OCI-LY7 (cell line): ENCODE measurements around the gene GPC3. TPM values are rescaled to one million over a fixed set of nuclear protein-coding genes. Genes with fewer than 3 reads are reported as not detected.

Experiments used
- BruUV-seq: library from RNA; stranded (reverse); fragments of 400-500 nt; replicated peaks from 2 replicates; lab custom pipeline; 2021; lab: Mats Ljungman, UMichigan
- CTCF ChIA-PET: fragments of 300-600 bp; sonication (Branson Sonifier 250); formaldehyde crosslinking; loops from one replicate; lab custom pipeline; 2022; ENCODE audit warnings: antibody characterized with exemption; ENCODE audit not compliant: unreplicated experiment; lab: Charles Lee
- POLR2A ChIA-PET: fragments of 300-600 bp; sonication (Branson Sonifier 250); formaldehyde crosslinking; loops from one replicate; lab custom pipeline; 2022; ENCODE audit warnings: antibody characterized with exemption; lab: Charles Lee
- DNase-seq: peaks from one replicate; pipeline ENCODE4 v3.0.0-alpha.2; 2015; ENCODE audit warnings: low spot score
- H2AFZ ChIP-seq: fragments of 200-600 bp; sonication (generic), shearing (Covaris generic); 2 replicates; pipeline ENCODE4 v1.6.1; 2014; ENCODE audit warnings: mild to moderate bottlenecking, antibody characterized with exemption, low read length, moderate library complexity
- H3K27ac ChIP-seq: fragments of 200-600 bp; sonication (generic); 2 replicates; pipeline ENCODE4 v1.5.1; 2014; ENCODE audit warnings: mixed run types, low read depth, mild to moderate bottlenecking, moderate library complexity, low read length, inconsistent platforms; ENCODE audit not compliant: poor library complexity, severe bottlenecking
- H3K36me3 ChIP-seq: fragments of 200-600 bp; sonication (generic); 2 replicates; pipeline ENCODE4 v1.6.1; 2014; ENCODE audit warnings: mild to moderate bottlenecking, antibody characterized with exemption, low read length, moderate library complexity, mixed read lengths; ENCODE audit not compliant: insufficient read depth
- H3K4me1 ChIP-seq: fragments of 200-600 bp; sonication (generic); 2 replicates; pipeline ENCODE4 v1.5.1; 2014; ENCODE audit warnings: mild to moderate bottlenecking, low read length; ENCODE audit not compliant: insufficient read depth, poor library complexity, severe bottlenecking
- H3K4me2 ChIP-seq: fragments of 200-600 bp; sonication (generic); 2 replicates; pipeline ENCODE4 v1.6.1; 2014; ENCODE audit warnings: mild to moderate bottlenecking, low read length
- H3K4me3 ChIP-seq: fragments of 200-600 bp; sonication (generic); 2 replicates; pipeline ENCODE4 v1.5.1; 2014; ENCODE audit warnings: mild to moderate bottlenecking, low read depth, low read length; ENCODE audit not compliant: poor library complexity, severe bottlenecking
- H3K79me2 ChIP-seq: fragments of 200-600 bp; sonication (generic); 2 replicates; pipeline ENCODE4 v1.6.1; 2016; ENCODE audit warnings: low read depth, mild to moderate bottlenecking, low read length, moderate library complexity, mixed read lengths; ENCODE audit not compliant: insufficient read depth
- H3K9me2 ChIP-seq: fragments of 200-600 bp; sonication (generic); 2 replicates; pipeline ENCODE4 v1.6.1; 2016; ENCODE audit warnings: mild to moderate bottlenecking, low read length, mixed read lengths; ENCODE audit not compliant: insufficient read depth
- H3K9me3 ChIP-seq: fragments of 200-600 bp; sonication (generic); 2 replicates; pipeline ENCODE4 v1.6.1; 2014; ENCODE audit warnings: mild to moderate bottlenecking, mixed run types, low read length, mixed read lengths
- H4K20me1 ChIP-seq: fragments of 200-600 bp; sonication (generic); 2 replicates; pipeline ENCODE4 v1.6.1; 2014; ENCODE audit warnings: mild to moderate bottlenecking, antibody characterized with exemption, low read length, moderate library complexity, mixed read lengths; ENCODE audit not compliant: insufficient read depth
- CTCF ChIP-seq: fragments of 200-600 bp; sonication (generic); conservative IDR thresholded peaks from 2 replicates; pipeline ENCODE4 v1.5.1; 2014; ENCODE audit warnings: mild to moderate bottlenecking, antibody characterized with exemption, low read length, moderate library complexity, mixed read lengths
- EZH2phosphoT487 ChIP-seq: fragments of 200-600 bp; sonication (generic); IDR thresholded peaks from 2 replicates; pipeline ENCODE4 v1.6.1; 2018; ENCODE audit warnings: low read depth, borderline replicate concordance, mild to moderate bottlenecking, mixed run types, antibody characterized with exemption, low read length, moderate library complexity, mixed read lengths
- intact Hi-C: fragments of 100-400 bp; cut with micrococcal nuclease; formaldehyde crosslinking; loops from one replicate; pipeline ENCODE4 v1.10.0; 2022; ENCODE audit not compliant: unreplicated experiment
- total RNA-seq, 2 experiments: library from RNA; depleted of rRNA in 1 of 2; stranded (reverse); fragments of >200 nt in 1 of 2; shearing (Covaris generic) in 1 of 2; gene quantifications; 2 replicates each; pipeline ENCODE4 v1.2.3, GENCODE V29; 2014 to 2022

GPC3 gene
- total RNA-seq, 2 experiments from 2014 or later, result not detected

DNA sequence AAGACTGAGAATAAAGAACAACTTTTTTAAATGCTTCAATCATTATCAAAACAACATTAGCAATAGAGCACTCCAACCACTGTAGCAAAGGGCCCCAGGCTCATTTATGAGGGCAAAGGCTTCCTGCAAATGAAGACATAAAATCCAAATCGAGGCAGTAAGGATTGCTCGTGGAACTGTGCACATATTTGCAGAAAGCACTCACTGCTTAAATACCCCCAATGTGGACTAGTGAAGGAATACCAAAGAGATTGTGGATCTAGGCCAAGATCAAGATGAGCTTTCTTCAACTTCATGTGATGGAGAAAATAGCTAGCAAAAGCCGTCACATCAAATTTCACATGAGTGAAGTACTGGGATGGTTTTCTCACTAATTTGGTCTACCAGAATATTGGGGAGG is 35.2 kb downstream of the GPC3 start:
- no peaks in the 10 kb centered on the region for H4K20me1 ChIP-seq
- H3K4me1 ChIP-seq, result no peaks in the 10 kb centered on the region
- BruUV-seq, result no TSS peak
- no peaks in the 10 kb centered on the region for H3K9me2 ChIP-seq
- H3K79me2 ChIP-seq, result no peaks in the 10 kb centered on the region
- no peaks in the 10 kb centered on the region for H3K36me3 ChIP-seq
- H3K27ac ChIP-seq, result no peak overlapping the region
- H2AFZ ChIP-seq, result no peak overlapping the region
- H3K9me3 ChIP-seq, result no peaks in the 10 kb centered on the region
- no peak overlapping the region for H3K4me3 ChIP-seq
- CTCF ChIA-PET, result interaction anchor here (0.7 kb wide), 1 partner anchor 17 kb away, joined by 3 read pairs; no protein-coding TSS in a partner anchor
- TF ChIP-seq EZH2phosphoT487 (no peak), CTCF (no peak)
- POLR2A ChIA-PET, result no interaction called here
- no peak overlapping the region for H3K4me2 ChIP-seq
- intact Hi-C loops, result no loop called here
- DNase-seq, result no peak

DNA sequence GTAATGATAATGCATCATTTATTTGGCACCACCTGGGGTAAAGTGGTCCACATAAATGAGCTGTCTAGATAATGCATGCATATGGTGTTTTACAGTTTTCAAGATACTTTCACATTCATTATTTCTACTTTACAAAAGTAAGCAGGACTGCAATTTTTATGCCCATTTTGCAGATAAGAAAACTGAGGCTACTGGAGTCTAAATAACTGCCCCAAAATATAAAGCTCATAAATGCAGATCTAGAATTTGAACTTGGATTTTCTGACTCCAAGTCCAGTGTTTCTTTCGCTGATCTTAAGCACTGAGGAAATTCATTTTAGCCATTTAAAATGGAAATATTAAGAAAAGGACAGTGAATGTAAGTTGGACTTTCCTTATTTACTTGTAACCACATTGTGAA is 36.5 kb downstream of the GPC3 start:
- intact Hi-C loops, result no loop called here
- CTCF ChIA-PET, result no interaction called here

More for the DNA sequence above, 36.5 kb downstream of the GPC3 start:
- DNase-seq, result no peak
- TF ChIP-seq CTCF (no peak), EZH2phosphoT487 (no peak)
- Histone ChIP-seq H3K4me1 (no peaks in the 10 kb centered on the region), H3K9me2 (no peaks in the 10 kb centered on the region), H3K79me2 (no peaks in the 10 kb centered on the region), H3K4me3 (no peak overlapping the region), H3K27ac (no peak overlapping the region), H3K4me2 (no peak overlapping the region), H3K36me3 (no peaks in the 10 kb centered on the region), H3K9me3 (no peaks in the 10 kb centered on the region), H2AFZ (no peak overlapping the region), H4K20me1 (no peaks in the 10 kb centered on the region)
- BruUV-seq, result no TSS peak
- POLR2A ChIA-PET, result no interaction called here
